Measurements from ENCODE around the gene CABCOCO1. TPM values are rescaled to one million over a fixed set of nuclear protein-coding genes. Genes with fewer than 3 reads are reported as not detected.

CABCOCO1 gene
- polyA plus RNA-seq, 1 experiment = 1.1 TPM

DNA sequence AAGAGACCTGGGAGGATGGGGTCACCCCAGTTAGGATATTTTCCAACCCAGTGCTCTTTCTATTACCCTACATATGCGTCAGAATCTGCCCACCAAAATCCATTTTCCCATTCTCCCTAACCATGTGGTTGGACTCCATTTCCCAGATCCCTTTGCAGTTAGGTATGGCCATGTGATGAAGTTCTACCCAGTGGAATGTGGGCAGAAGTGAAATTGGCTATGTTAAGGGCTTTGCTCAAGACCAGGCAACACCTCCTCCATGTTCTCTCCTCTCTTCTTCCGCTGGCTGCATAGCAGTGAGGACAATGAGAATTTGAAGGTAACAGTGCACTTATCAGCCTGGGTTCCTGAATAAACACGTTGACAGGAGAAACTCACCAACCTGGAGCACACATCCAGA is 111.3 kb downstream of the CABCOCO1 start:
- ChIA-PET CTCF (no interaction called here), POLR2A (no interaction called here)
- no peak for DNase-seq (ENCODE audit: low read depth, low spot score)
- Histone ChIP-seq H3K27ac (ENCODE audit: low read depth, low read length) (no peak overlapping the region), H3K4me3 (ENCODE audit: low read depth, low read length) (no peak overlapping the region), H3K27me3 (ENCODE audit: control insufficient read depth, insufficient read depth, low read length) (no peaks in the 10 kb centered on the region), H3K9me3 (ENCODE audit: control insufficient read depth, insufficient read depth, low read length) (no peaks in the 10 kb centered on the region)
- TF ChIP-seq, protein P1, sequence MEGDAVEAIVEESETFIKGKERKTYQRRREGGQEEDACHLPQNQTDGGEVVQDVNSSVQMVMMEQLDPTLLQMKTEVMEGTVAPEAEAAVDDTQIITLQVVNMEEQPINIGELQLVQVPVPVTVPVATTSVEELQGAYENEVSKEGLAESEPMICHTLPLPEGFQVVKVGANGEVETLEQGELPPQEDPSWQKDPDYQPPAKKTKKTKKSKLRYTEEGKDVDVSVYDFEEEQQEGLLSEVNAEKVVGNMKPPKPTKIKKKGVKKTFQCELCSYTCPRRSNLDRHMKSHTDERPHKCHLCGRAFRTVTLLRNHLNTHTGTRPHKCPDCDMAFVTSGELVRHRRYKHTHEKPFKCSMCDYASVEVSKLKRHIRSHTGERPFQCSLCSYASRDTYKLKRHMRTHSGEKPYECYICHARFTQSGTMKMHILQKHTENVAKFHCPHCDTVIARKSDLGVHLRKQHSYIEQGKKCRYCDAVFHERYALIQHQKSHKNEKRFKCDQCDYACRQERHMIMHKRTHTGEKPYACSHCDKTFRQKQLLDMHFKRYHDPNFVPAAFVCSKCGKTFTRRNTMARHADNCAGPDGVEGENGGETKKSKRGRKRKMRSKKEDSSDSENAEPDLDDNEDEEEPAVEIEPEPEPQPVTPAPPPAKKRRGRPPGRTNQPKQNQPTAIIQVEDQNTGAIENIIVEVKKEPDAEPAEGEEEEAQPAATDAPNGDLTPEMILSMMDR (IDR thresholded peaks at IDR 0.05; ENCODE audit: low read depth, low read length) = no peak

DNA sequence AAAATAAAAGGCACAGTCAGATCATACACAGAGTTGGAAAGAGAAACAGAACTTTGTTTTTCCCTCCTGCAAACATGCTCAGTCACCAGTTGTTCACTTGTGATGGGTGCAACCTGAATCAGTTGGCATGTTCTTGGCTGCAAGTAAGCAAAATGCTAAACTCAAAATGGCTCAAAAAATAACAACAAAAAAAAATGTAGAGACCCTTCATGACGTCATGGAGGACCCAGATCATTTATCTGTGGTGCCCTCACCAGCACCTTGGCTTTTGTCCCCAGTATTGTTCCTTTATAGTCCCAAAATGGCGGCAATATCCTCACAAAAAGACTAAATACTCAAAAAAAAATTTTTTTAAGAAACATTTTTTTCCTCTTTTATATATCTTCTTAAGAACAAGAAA is 112.4 kb downstream of the CABCOCO1 start:
- no peaks in the 10 kb centered on the region for H3K9me3 ChIP-seq (ENCODE audit: control insufficient read depth, insufficient read depth, low read length)
- DNase-seq (ENCODE audit: low read depth, low spot score) = no peak
- ChIA-PET POLR2A (no interaction called here), CTCF (no interaction called here)
- no peak overlapping the region for H3K4me3 ChIP-seq (ENCODE audit: low read depth, low read length)
- TF ChIP-seq, protein P1 (IDR thresholded peaks at IDR 0.05; ENCODE audit: low read depth, low read length) = no peak
- no peak overlapping the region for H3K27ac ChIP-seq (ENCODE audit: low read depth, low read length)
- no peaks in the 10 kb centered on the region for H3K27me3 ChIP-seq (ENCODE audit: control insufficient read depth, insufficient read depth, low read length)

DNA sequence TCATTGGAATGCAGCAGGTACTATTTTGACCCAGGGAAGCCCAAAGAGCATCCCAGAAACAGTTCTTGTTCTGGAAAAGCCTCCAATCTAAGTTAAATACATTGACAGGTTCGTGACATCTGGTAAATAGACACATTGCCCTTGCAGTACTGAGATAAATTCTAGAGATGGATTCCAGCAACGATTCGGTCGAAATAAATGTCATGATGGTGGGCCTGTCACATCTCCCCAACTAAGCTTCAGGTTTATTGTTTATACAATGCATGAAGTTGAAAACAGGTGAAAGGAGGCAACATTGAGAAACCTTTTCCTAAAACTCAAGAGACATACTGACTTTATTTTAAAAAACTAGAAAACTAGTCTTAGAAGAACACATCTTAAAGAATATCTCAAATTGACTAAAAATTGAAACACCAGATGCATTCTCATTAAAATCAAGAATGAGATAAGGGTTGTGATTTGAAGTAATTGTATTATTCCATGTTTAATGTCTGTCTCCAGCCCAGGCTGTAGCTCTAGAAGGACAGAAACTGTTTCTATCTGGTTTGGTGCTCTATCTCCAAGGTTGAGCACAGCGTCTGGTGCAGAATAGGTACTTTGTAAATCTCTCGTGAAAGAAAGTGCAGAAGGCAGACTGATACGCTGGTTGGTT is 114.0 kb downstream of the CABCOCO1 start:
- no peak for DNase-seq (ENCODE audit: low read depth, low spot score)
- H3K9me3 ChIP-seq (ENCODE audit: control insufficient read depth, insufficient read depth, low read length) = no peaks in the 10 kb centered on the region
- ChIA-PET CTCF (no interaction called here), POLR2A (no interaction called here)
- no peak overlapping the region for H3K27ac ChIP-seq (ENCODE audit: low read depth, low read length)
- TF ChIP-seq, protein P1 (IDR thresholded peaks at IDR 0.05; ENCODE audit: low read depth, low read length) = no peak
- no peaks in the 10 kb centered on the region for H3K27me3 ChIP-seq (ENCODE audit: control insufficient read depth, insufficient read depth, low read length)
- H3K4me3 ChIP-seq (ENCODE audit: low read depth, low read length) = no peak overlapping the region

DNA sequence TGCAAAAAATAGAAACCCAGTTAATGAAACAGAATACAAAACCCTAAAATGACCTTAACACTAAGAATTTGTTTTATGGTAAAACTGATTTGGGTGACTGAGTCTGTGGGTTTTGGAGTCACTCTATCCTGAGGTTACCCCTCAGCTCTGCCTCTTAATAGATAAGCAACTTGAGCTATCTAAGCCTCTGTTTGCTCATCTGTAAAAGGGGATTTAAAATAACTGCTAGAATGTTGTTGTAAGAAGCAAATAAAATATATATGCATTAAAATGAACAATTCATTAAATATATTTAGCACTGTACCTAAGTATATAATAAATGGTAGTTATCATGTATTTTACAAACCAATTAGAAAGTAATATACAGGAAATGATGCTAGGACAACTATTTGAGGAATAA is 115.4 kb downstream of the CABCOCO1 start:
- DNase-seq (ENCODE audit: low read depth, low spot score) = no peak
- TF ChIP-seq, protein P1 (IDR thresholded peaks at IDR 0.05; ENCODE audit: low read depth, low read length) = no peak
- ChIA-PET POLR2A (no interaction called here), CTCF (no interaction called here)
- Histone ChIP-seq H3K27ac (ENCODE audit: low read depth, low read length) (no peak overlapping the region), H3K27me3 (ENCODE audit: control insufficient read depth, insufficient read depth, low read length) (no peaks in the 10 kb centered on the region), H3K4me3 (ENCODE audit: low read depth, low read length) (no peak overlapping the region), H3K9me3 (ENCODE audit: control insufficient read depth, insufficient read depth, low read length) (no peaks in the 10 kb centered on the region)

DNA sequence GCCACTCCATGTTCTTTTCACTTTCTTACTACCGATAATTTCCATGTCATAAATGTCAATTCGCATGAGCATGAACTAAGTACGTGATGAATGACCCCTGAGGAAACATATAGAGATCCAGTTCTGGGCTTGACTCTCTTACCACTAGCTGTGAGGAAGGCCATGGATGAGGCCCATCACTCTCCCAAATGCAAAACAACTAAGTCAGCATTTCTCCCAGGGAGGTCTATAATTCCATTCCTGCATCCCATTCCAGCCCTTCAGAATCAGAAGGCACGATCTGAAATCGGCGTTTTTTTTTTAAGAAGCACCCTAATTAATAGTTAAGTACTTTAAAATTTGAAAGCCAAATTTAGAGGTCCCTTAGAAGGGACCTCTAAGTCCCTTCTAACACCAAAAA is 116.5 kb downstream of the CABCOCO1 start:
- no peaks in the 10 kb centered on the region for H3K9me3 ChIP-seq (ENCODE audit: control insufficient read depth, insufficient read depth, low read length)
- DNase-seq (ENCODE audit: low read depth, low spot score) = no peak
- CTCF ChIA-PET = no interaction called here
- H3K27ac ChIP-seq (ENCODE audit: low read depth, low read length) = no peak overlapping the region
- no peak overlapping the region for H3K4me3 ChIP-seq (ENCODE audit: low read depth, low read length)
- TF ChIP-seq, protein P1 (IDR thresholded peaks at IDR 0.05; ENCODE audit: low read depth, low read length) = no peak
- POLR2A ChIA-PET = no interaction called here
- no peaks in the 10 kb centered on the region for H3K27me3 ChIP-seq (ENCODE audit: control insufficient read depth, insufficient read depth, low read length)

Measured in AG04450 (cell line).